GM19455 (cell line): ENCODE data around the gene EPHB3.

Experiments
- ATAC-seq: cut with Tn5 transposase; IDR thresholded peaks from one replicate; pipeline ENCODE4 v1.9.1; 2021; ENCODE audit not compliant: unreplicated experiment

Gene EPHB3

GRCh38 chr3:184543256-184543655, 18.3 kb upstream of the EPHB3 start:
- ATAC-seq: no peak

GRCh38 chr3:184543843-184544512, 17.6 kb upstream of the EPHB3 start:
- no peak for ATAC-seq

DNA sequence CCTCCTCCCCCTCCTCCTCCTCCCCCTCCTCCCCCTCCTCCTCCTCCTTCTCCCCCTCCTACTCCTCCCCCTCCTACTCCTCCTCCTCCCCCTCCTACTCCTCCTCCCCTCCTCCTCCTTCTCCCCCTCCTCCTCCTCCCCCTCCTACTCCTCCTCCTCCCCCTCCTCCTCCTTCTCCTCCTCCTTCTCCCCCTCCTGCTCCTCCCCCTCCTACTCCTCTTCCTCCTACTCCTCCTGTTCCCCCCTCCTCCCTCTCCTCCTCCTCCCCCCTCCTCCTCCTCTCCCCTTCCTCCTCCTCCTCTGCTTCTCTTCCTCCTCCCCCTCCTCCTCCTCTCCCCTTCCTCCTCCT, 17.1 kb upstream of the EPHB3 start:
- ATAC-seq: no peak

GRCh38 chr3:184545769-184546168, 15.8 kb upstream of the EPHB3 start:
- no peak for ATAC-seq

- no peak for ATAC-seq
Observed at GRCh38 chr3:184546252-184546651, 15.3 kb upstream of the EPHB3 start.

GRCh38 chr3:184549796-184550577, 11.6 kb upstream of the EPHB3 start:
- ATAC-seq: no peak

DNA sequence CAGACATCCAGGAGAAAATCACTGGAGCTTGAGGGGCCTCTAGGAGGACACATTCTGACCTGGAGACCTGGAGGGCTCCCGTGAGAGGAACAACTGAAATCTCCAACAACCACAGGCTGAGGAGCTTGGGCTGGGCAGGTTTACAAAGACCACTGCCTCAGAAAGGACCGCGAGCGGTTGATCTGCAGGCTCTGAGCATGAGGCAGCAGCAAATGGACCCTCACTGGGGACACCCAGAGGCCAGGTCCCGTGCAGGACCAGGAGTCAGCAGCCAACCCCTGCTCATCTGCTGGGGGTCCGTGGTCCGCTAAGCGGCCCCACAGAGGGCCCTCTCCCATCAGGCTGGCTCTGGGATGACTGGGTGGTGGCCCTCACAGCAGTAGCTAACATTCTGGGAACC, 10.5 kb upstream of the EPHB3 start:
- ATAC-seq: no peak

GRCh38 chr3:184551614-184552256, 9.8 kb upstream of the EPHB3 start:
- ATAC-seq: no peak

- no peak for ATAC-seq
Observed at GRCh38 chr3:184552296-184552695, 9.3 kb upstream of the EPHB3 start.

DNA sequence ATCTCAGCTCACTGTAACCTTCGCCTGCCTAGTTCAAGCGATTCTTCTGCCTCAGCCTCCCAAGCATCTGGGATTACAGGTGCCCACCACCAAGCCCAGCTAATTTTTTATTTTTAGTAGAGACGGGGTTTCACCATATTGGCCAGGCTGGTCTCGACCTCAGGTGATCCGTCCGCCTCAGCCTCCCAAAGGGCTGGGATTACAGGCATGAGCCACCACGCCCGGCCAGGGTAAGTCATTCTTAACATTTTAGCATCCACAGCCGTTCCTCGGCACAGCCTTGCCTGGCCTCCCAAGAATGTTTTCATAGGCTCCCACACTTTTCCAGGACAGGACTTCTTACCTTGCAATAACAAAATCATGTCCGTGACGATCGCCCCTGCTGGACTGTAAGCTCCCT, 8.7 kb upstream of the EPHB3 start:
- no peak for ATAC-seq

- no peak for ATAC-seq
Observed at GRCh38 chr3:184553385-184553784, 8.2 kb upstream of the EPHB3 start.

GRCh38 chr3:184554461-184554860, 7.1 kb upstream of the EPHB3 start:
- ATAC-seq: no peak

GRCh38 chr3:184556582-184557347, 4.8 kb upstream of the EPHB3 start:
- no peak for ATAC-seq

DNA sequence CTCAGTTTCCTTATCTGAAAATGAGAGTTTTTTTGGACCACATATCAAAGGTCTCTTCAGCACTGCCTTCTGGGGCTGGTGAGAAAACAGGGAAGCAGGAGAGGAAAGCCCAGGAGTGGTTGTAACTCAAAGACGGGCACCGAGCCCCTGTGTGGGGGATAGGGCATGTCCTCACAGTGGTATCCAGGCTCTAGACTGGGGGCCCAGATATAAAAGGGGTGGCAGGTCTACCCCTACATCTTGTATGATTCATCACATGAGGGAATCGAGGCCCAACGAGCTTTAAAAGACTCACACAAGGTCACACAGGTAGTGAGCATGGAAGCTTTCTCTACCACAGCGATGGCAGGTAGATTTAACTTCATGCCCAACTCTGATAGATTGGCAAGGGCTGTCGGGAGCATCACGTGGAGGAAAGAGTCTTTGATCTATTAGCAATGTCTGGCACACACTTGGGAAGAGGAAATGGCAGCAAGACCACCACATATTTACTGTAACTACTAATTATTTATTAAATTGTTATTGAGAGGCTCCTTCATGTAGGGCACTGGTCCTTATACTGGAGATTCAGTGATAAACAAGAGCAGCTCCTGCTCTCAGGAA, 4.1 kb upstream of the EPHB3 start:
- ATAC-seq: no peak

- ATAC-seq: no peak
Observed at GRCh38 chr3:184558726-184559125, 2.9 kb upstream of the EPHB3 start.

- ATAC-seq: no peak
Observed at GRCh38 chr3:184559336-184559735, 2.2 kb upstream of the EPHB3 start.

DNA sequence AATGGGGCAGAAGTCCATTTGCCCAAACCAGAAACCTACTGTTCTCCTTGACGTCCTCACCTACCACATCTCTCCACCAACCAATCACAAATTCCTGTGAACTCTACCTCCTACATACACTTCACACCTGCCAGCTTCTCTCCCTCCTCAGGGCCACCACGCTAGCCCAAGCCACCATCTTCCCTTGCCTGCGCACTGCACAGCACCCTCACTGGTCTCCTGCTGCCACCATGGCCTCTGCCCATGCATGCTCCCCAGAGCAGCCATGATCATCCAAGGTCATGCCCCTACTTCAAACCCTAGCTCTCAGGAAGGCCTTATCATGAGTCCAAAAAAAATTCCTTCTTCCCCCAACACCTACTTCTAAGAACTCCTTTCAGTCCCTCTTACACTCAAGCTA, 1.1 kb upstream of the EPHB3 start:
- ATAC-seq: no peak

- ATAC-seq: no peak
Observed at GRCh38 chr3:184561913-184562877, 610 bp downstream of the EPHB3 start.

GRCh38 chr3:184562878-184563560, 1.4 kb downstream of the EPHB3 start:
- no peak for ATAC-seq
